ENCODE results near the gene LCA5. TPM values are rescaled to one million over a fixed set of nuclear protein-coding genes. Genes with fewer than 3 reads are reported as not detected.

LCA5 gene
- total RNA-seq, 5 donors from 2014 or later (not counting 1 experiment from before 2014, with no cell fraction given), result 0.15 to 0.54 (median 0.21) TPM

- no peaks in the 10 kb centered on the region for H3K9me3 Mint-ChIP-seq
- no peaks in the 10 kb centered on the region for H3K4me1 Mint-ChIP-seq
- ChIA-PET CTCF (no interaction called here), POLR2A (interaction anchor here in 1 of 2 donors (0.7 kb wide), 1 partner anchor 876 kb away, joined by 6 read pairs; no protein-coding TSS in a partner anchor)
- no peaks in the 10 kb centered on the region for H3K36me3 Mint-ChIP-seq
- no peaks in the 10 kb centered on the region for H3K4me1 ChIP-seq (ENCODE audit: control insufficient read depth in 1 of 2, extremely low read depth in 1 of 2, insufficient read depth in 2 of 2, low read length in 2 of 2)
- no peak overlapping the region for H3K27ac Mint-ChIP-seq
- ATAC-seq (replicated peaks in 1 of 4), result no peak
- DNase-seq, result no peak
- H3K4me3 Mint-ChIP-seq, result no peak overlapping the region
- no peaks in the 10 kb centered on the region for H3K9me3 ChIP-seq
- H3K27ac ChIP-seq (ENCODE audit: low read length), result no peak overlapping the region
- H3K36me3 ChIP-seq (ENCODE audit: control insufficient read depth in 2 of 2, extremely low read depth in 1 of 2, insufficient read depth in 1 of 2, low read length in 1 of 2), result no peaks in the 10 kb centered on the region
- whole genome bisulfite sequencing (ENCODE audit: insufficient coverage), result 88% methylated on average over 4 of the region's 5 CpGs
- H3K27me3 ChIP-seq (replicated peaks in 1 of 2; ENCODE audit: control insufficient read depth in 2 of 2, extremely low read depth in 1 of 2, insufficient read depth in 2 of 2, low read length in 1 of 2), result no peaks in the 10 kb centered on the region
- no peak overlapping the region for H3K4me3 ChIP-seq (ENCODE audit: control insufficient read depth in 1 of 2, extremely low read depth in 1 of 2, low read length in 1 of 2)
- no peaks in the 10 kb centered on the region for H3K27me3 Mint-ChIP-seq
These were observed 42.4 kb downstream of the LCA5 start for GRCh38 chr6:79494841-79495240.

- ChIA-PET CTCF (no interaction called here), POLR2A (interaction anchor here (0.6 kb wide), 2 partner anchors 10 to 35 kb away, joined by 3 read pairs; no protein-coding TSS in a partner anchor)
These were observed 66.5 kb downstream of the LCA5 start for GRCh38 chr6:79470728-79471127.

GRCh38 chr6:79469376-79470246, 67.6 kb downstream of the LCA5 start:
- DNase-seq, result no peak
- no peaks in the 10 kb centered on the region for H3K4me1 Mint-ChIP-seq
- no peak overlapping the region for H3K4me3 Mint-ChIP-seq
- no peak overlapping the region for H3K27ac ChIP-seq (ENCODE audit: low read length)
- ATAC-seq (replicated peaks in 1 of 4), result no peak
- no peaks in the 10 kb centered on the region for H3K27me3 ChIP-seq (replicated peaks in 1 of 2; ENCODE audit: control insufficient read depth in 2 of 2, extremely low read depth in 1 of 2, insufficient read depth in 2 of 2, low read length in 1 of 2)
- no peak overlapping the region for H3K27ac Mint-ChIP-seq
- ChIA-PET CTCF (no interaction called here), POLR2A (no interaction called here)
- no peak overlapping the region for H3K4me3 ChIP-seq (ENCODE audit: control insufficient read depth in 1 of 2, extremely low read depth in 1 of 2, low read length in 1 of 2)
- H3K4me1 ChIP-seq (ENCODE audit: control insufficient read depth in 1 of 2, extremely low read depth in 1 of 2, insufficient read depth in 2 of 2, low read length in 2 of 2), result no peaks in the 10 kb centered on the region
- no peaks in the 10 kb centered on the region for H3K9me3 ChIP-seq
- 75% methylated on average over 2 of the region's 5 CpGs for WGBS (ENCODE audit: insufficient coverage)
- peaks cover 5 to 10% of the 10 kb centered on the region in 2 donors for H3K27me3 Mint-ChIP-seq
- H3K36me3 Mint-ChIP-seq, result no peaks in the 10 kb centered on the region
- peaks cover 0 to 4% (median 2%) of the 10 kb centered on the region in 3 donors for H3K9me3 Mint-ChIP-seq
- H3K36me3 ChIP-seq (ENCODE audit: control insufficient read depth in 2 of 2, extremely low read depth in 1 of 2, insufficient read depth in 1 of 2, low read length in 1 of 2), result no peaks in the 10 kb centered on the region

More at GRCh38 chr6:79470728-79471127, 66.5 kb downstream of the LCA5 start:
- Mint-ChIP-seq H3K27ac (no peak overlapping the region), H3K9me3 (peaks cover 0 to 4% (median 2%) of the 10 kb centered on the region in 3 donors), H3K27me3 (peaks cover 5 to 10% of the 10 kb centered on the region in 2 donors), H3K36me3 (no peaks in the 10 kb centered on the region), H3K4me3 (no peak overlapping the region), H3K4me1 (no peaks in the 10 kb centered on the region)
- DNase-seq (no peak), ATAC-seq (replicated peaks in 1 of 4) (no peak)
- no peaks in the 10 kb centered on the region for H3K9me3 ChIP-seq
- H3K36me3 ChIP-seq (ENCODE audit: control insufficient read depth in 2 of 2, extremely low read depth in 1 of 2, insufficient read depth in 1 of 2, low read length in 1 of 2), result no peaks in the 10 kb centered on the region
- no peak overlapping the region for H3K27ac ChIP-seq (ENCODE audit: low read length)
- H3K4me1 ChIP-seq (ENCODE audit: control insufficient read depth in 1 of 2, extremely low read depth in 1 of 2, insufficient read depth in 2 of 2, low read length in 2 of 2), result no peaks in the 10 kb centered on the region
- no peak overlapping the region for H3K4me3 ChIP-seq (ENCODE audit: control insufficient read depth in 1 of 2, extremely low read depth in 1 of 2, low read length in 1 of 2)
- no peaks in the 10 kb centered on the region for H3K27me3 ChIP-seq (replicated peaks in 1 of 2; ENCODE audit: control insufficient read depth in 2 of 2, extremely low read depth in 1 of 2, insufficient read depth in 2 of 2, low read length in 1 of 2)

- no peak for DNase-seq
- no peak overlapping the region for H3K4me3 Mint-ChIP-seq
- ATAC-seq (replicated peaks in 1 of 4), result no peak
- H3K27me3 Mint-ChIP-seq, result peaks cover 5 to 13% of the 10 kb centered on the region in 2 donors
- H3K27ac ChIP-seq (ENCODE audit: low read length), result no peak overlapping the region
- CTCF ChIA-PET, result no interaction called here
- H3K27me3 ChIP-seq (replicated peaks in 1 of 2; ENCODE audit: control insufficient read depth in 2 of 2, extremely low read depth in 1 of 2, insufficient read depth in 2 of 2, low read length in 1 of 2), result no peaks in the 10 kb centered on the region
- no peak overlapping the region for H3K27ac Mint-ChIP-seq
- POLR2A ChIA-PET, result no interaction called here
- no peaks in the 10 kb centered on the region for H3K4me1 ChIP-seq (ENCODE audit: control insufficient read depth in 1 of 2, extremely low read depth in 1 of 2, insufficient read depth in 2 of 2, low read length in 2 of 2)
- H3K36me3 ChIP-seq (ENCODE audit: control insufficient read depth in 2 of 2, extremely low read depth in 1 of 2, insufficient read depth in 1 of 2, low read length in 1 of 2), result no peaks in the 10 kb centered on the region
- H3K9me3 ChIP-seq, result no peaks in the 10 kb centered on the region
- no peaks in the 10 kb centered on the region for H3K4me1 Mint-ChIP-seq
- WGBS (ENCODE audit: insufficient coverage), result 82% methylated on average over 5 of the region's 8 CpGs
- H3K9me3 Mint-ChIP-seq, result no peaks in the 10 kb centered on the region
- H3K4me3 ChIP-seq (ENCODE audit: control insufficient read depth in 1 of 2, extremely low read depth in 1 of 2, low read length in 1 of 2), result no peak overlapping the region
- H3K36me3 Mint-ChIP-seq, result no peaks in the 10 kb centered on the region
These were observed 68.6 kb downstream of the LCA5 start for GRCh38 chr6:79468587-79468986.

GRCh38 chr6:79468116-79468515, 69.1 kb downstream of the LCA5 start:
- no peaks in the 10 kb centered on the region for H3K9me3 ChIP-seq
- no peak for ATAC-seq (replicated peaks in 1 of 4)
- H3K27me3 ChIP-seq (replicated peaks in 1 of 2; ENCODE audit: control insufficient read depth in 2 of 2, extremely low read depth in 1 of 2, insufficient read depth in 2 of 2, low read length in 1 of 2), result no peaks in the 10 kb centered on the region
- H3K4me3 ChIP-seq (ENCODE audit: control insufficient read depth in 1 of 2, extremely low read depth in 1 of 2, low read length in 1 of 2), result no peak overlapping the region
- Mint-ChIP-seq H3K9me3 (no peaks in the 10 kb centered on the region), H3K4me1 (no peaks in the 10 kb centered on the region), H3K4me3 (no peak overlapping the region), H3K27me3 (peaks cover 5 to 14% of the 10 kb centered on the region in 2 donors), H3K27ac (no peak overlapping the region), H3K36me3 (no peaks in the 10 kb centered on the region)
- no peaks in the 10 kb centered on the region for H3K36me3 ChIP-seq (ENCODE audit: control insufficient read depth in 2 of 2, extremely low read depth in 1 of 2, insufficient read depth in 1 of 2, low read length in 1 of 2)
- ChIA-PET CTCF (no interaction called here), POLR2A (no interaction called here)
- 33% methylated on average over 1 of the region's 2 CpGs for WGBS (ENCODE audit: insufficient coverage)
- no peaks in the 10 kb centered on the region for H3K4me1 ChIP-seq (ENCODE audit: control insufficient read depth in 1 of 2, extremely low read depth in 1 of 2, insufficient read depth in 2 of 2, low read length in 2 of 2)
- H3K27ac ChIP-seq (ENCODE audit: low read length), result no peak overlapping the region
- no peak for DNase-seq

- H3K27me3 ChIP-seq (replicated peaks in 1 of 2; ENCODE audit: control insufficient read depth in 2 of 2, extremely low read depth in 1 of 2, insufficient read depth in 2 of 2, low read length in 1 of 2), result no peaks in the 10 kb centered on the region
- WGBS (ENCODE audit: insufficient coverage), result no CpG with 5 or more reads among the region's 2 CpGs
- no peaks in the 10 kb centered on the region for H3K36me3 Mint-ChIP-seq
- no peak overlapping the region for H3K27ac ChIP-seq (ENCODE audit: low read length)
- H3K4me3 ChIP-seq (ENCODE audit: control insufficient read depth in 1 of 2, extremely low read depth in 1 of 2, low read length in 1 of 2), result no peak overlapping the region
- H3K9me3 Mint-ChIP-seq, result no peaks in the 10 kb centered on the region
- ChIA-PET POLR2A (no interaction called here), CTCF (no interaction called here)
- DNase-seq (no peak), ATAC-seq (replicated peaks in 1 of 4) (no peak)
- H3K27me3 Mint-ChIP-seq, result peaks cover 5 to 12% of the 10 kb centered on the region in 2 donors
- H3K4me3 Mint-ChIP-seq, result no peak overlapping the region
- no peaks in the 10 kb centered on the region for H3K4me1 ChIP-seq (ENCODE audit: control insufficient read depth in 1 of 2, extremely low read depth in 1 of 2, insufficient read depth in 2 of 2, low read length in 2 of 2)
- no peaks in the 10 kb centered on the region for H3K36me3 ChIP-seq (ENCODE audit: control insufficient read depth in 2 of 2, extremely low read depth in 1 of 2, insufficient read depth in 1 of 2, low read length in 1 of 2)
- no peak overlapping the region for H3K27ac Mint-ChIP-seq
- no peaks in the 10 kb centered on the region for H3K9me3 ChIP-seq
- no peaks in the 10 kb centered on the region for H3K4me1 Mint-ChIP-seq
These were observed 69.5 kb downstream of the LCA5 start for GRCh38 chr6:79467716-79468115.
